HG03095 (cell line): ENCODE measurements around the gene LCE3E.

Experiments used
- ATAC-seq: cut with Tn5 transposase; IDR thresholded peaks from one replicate; pipeline ENCODE4 v1.9.1; 2021; ENCODE audit warnings: moderate library complexity; ENCODE audit not compliant: unreplicated experiment

The LCE3E gene

GRCh38 chr1:152517237-152517811, 49.3 kb downstream of the LCE3E start:
- ATAC-seq = no peak

GRCh38 chr1:152516082-152516481, 50.5 kb downstream of the LCE3E start:
- ATAC-seq = no peak
